Lung (tissue), 12 donors: Measurements from ENCODE around the gene WDR53. TPM values are rescaled to one million over a fixed set of nuclear protein-coding genes. Genes with fewer than 3 reads are reported as not detected.

ENCODE experiments used
- ATAC-seq: fragments of 200-7000 bp; cut with Tn5 transposase; one replicate; pipeline ENCODE4 v1.9.1; 2020; ENCODE audit warnings: moderate number of reproducible peaks; ENCODE audit not compliant: insufficient read depth, low FRiP score
- DNase-seq, 3 donors: peaks; one replicate each; pipeline ENCODE4 v3.0.0-alpha.2; 2013 to 2017
- H3K27ac ChIP-seq, 2 donors: one replicate each; pipeline ENCODE4 v1.5.1; 2013; ENCODE audit warnings: mild to moderate bottlenecking in 2 of 2, moderate library complexity in 2 of 2, control low read depth in 1 of 2, inconsistent platforms in 1 of 2, low read depth in 1 of 2, low read length in 1 of 2
- H3K27me3 ChIP-seq, 3 donors: one replicate each; pipeline ENCODE4 v1.5.1; 2013; ENCODE audit warnings: low read length in 2 of 3; ENCODE audit not compliant: control insufficient read depth in 3 of 3, insufficient read depth in 3 of 3
- H3K36me3 ChIP-seq, 4 donors: one replicate each; pipeline ENCODE4 v1.5.1; 2013; ENCODE audit warnings: low read length in 4 of 4, mild to moderate bottlenecking in 1 of 4, moderate library complexity in 1 of 4; ENCODE audit not compliant: control insufficient read depth in 4 of 4, insufficient read depth in 4 of 4
- H3K4me1 ChIP-seq, 5 donors: one replicate each; pipeline ENCODE4 v1.5.1; 2013; ENCODE audit warnings: low read length in 5 of 5, mild to moderate bottlenecking in 2 of 5, moderate library complexity in 1 of 5; ENCODE audit not compliant: control insufficient read depth in 5 of 5, insufficient read depth in 5 of 5
- H3K4me3 ChIP-seq: one replicate; pipeline ENCODE4 v1.5.1; 2013; ENCODE audit warnings: mild to moderate bottlenecking, control low read depth, moderate library complexity
- H3K9ac ChIP-seq, 2 donors: one replicate each; pipeline ENCODE4 v1.5.1; 2013; ENCODE audit warnings: low read length in 2 of 2, control low read depth in 1 of 2; ENCODE audit not compliant: insufficient read depth in 1 of 2
- H3K9me3 ChIP-seq, 4 donors: one replicate each; pipeline ENCODE4 v1.5.1; 2013; ENCODE audit warnings: low read length in 3 of 4, mild to moderate bottlenecking in 1 of 4, moderate library complexity in 1 of 4; ENCODE audit not compliant: control insufficient read depth in 4 of 4, insufficient read depth in 3 of 4
- WGBS, 2 donors: extraction: QIAGEN DNeasy Blood & Tissue Kit; methylation state at CpG; one replicate each; pipeline ENCODE4 v1.1.7; 2013; 5-methylcytosine and 5-hydroxymethylcytosine counted together
- polyA plus RNA-seq, 2 donors: library from polyadenylated mRNA; stranded (reverse); fragments of 200-250 nt; gene quantifications; one replicate each; pipeline ENCODE4 v1.2.1, GENCODE V29; 2013
- total RNA-seq, 2 donors: library from RNA; depleted of rRNA in 1 of 2; stranded (reverse); fragments of >200 nt in 1 of 2; gene quantifications; one replicate each; pipeline ENCODE4 v1.2.1, GENCODE V29; 2014 to 2021
- TF ChIP-seq, protein P1 (sequence below): IDR thresholded peaks from 2 replicates; pipeline ENCODE4 v1.5.1; 2012; ENCODE audit warnings: mild to moderate bottlenecking; ENCODE audit errors: control extremely low read depth, extremely low read depth
- donor health status: control.
- donor health status: control.
- donor health status: Bipolar disorder and iron deficiency.
- donor health status: healthy.
- donor health status: DM: yes; HTN: yes; CAD: no.

Gene WDR53
- total and polyA plus RNA-seq, 4 donors = 6.3 to 17.4 (median 9.5) TPM

DNA sequence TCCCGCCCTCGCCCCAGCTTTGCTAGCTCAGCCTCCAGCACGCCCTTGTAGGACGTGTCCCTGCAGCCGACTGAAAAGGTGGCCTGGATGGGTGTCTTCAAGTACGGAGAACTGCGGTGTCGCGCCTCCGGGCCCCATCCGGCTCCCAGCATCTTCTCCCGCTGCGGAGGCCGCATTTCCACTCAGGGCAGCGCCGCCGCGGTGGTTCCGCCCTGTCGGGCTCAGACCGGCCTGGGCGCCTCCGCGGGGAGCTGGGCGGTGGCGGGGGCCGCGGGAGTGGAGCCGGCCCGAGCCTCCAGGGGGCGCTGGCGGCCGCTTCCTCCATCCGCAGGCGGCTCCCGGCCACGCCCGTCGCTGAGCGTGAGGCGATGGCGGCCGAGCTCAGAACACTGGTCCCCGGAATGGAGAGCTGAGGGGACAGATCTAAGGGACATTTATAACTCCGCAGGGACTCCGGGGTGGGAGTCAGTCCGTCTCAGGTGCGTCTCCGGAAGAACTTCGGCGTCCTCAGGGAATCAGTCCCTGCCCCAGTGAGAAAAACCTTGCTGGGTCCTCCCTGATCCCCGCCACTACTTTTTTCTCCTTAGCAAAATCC lies 39.6 kb downstream of the WDR53 start:
- ATAC-seq (peak; percentile 98), DNase-seq (peak; percentile 54 to 79 (median 65))
- Histone ChIP-seq H3K4me3 (no peak overlapping the region), H3K9ac (no peak overlapping the region), H3K36me3 (no peaks in the 10 kb centered on the region), H3K9me3 (peaks cover 0 to 5% (median 0%) of the 10 kb centered on the region in 4 donors), H3K4me1 (peaks cover 0 to 5% (median 0%) of the 10 kb centered on the region in 5 donors), H3K27me3 (peaks cover 0 to 2% (median 0%) of the 10 kb centered on the region in 3 donors), H3K27ac (peak overlapping the region in 1 of 2 donors; percentile 55)
- TF ChIP-seq, protein P1, sequence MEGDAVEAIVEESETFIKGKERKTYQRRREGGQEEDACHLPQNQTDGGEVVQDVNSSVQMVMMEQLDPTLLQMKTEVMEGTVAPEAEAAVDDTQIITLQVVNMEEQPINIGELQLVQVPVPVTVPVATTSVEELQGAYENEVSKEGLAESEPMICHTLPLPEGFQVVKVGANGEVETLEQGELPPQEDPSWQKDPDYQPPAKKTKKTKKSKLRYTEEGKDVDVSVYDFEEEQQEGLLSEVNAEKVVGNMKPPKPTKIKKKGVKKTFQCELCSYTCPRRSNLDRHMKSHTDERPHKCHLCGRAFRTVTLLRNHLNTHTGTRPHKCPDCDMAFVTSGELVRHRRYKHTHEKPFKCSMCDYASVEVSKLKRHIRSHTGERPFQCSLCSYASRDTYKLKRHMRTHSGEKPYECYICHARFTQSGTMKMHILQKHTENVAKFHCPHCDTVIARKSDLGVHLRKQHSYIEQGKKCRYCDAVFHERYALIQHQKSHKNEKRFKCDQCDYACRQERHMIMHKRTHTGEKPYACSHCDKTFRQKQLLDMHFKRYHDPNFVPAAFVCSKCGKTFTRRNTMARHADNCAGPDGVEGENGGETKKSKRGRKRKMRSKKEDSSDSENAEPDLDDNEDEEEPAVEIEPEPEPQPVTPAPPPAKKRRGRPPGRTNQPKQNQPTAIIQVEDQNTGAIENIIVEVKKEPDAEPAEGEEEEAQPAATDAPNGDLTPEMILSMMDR = peak; percentile 28
- WGBS, 2 donors = 3 to 5% methylated on average over 48 to 52 of the region's 52 CpGs

DNA sequence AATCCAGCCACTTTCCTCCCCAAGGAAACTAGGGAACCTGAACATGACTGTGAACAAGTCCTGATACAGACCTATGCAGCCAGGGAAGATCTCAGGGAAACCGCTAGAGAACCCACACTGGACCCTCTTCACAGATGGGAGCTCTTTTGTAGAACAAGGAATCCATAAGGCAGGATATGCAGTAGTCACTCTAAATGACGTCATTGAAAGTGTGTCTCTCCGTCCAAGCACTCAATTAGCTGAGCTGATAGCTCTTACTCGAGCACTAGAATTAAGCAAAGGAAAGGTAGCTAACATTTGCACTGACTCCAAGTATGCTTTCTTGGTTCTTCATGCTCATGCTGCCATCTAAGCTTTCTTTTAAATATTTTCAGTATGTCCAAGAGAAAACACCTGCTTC lies 43.2 kb downstream of the WDR53 start:
- Histone ChIP-seq H3K4me3 (no peak overlapping the region), H3K27me3 (no peaks in the 10 kb centered on the region), H3K27ac (no peak overlapping the region), H3K36me3 (no peaks in the 10 kb centered on the region), H3K4me1 (peaks cover 0 to 5% (median 0%) of the 10 kb centered on the region in 5 donors), H3K9ac (no peak overlapping the region), H3K9me3 (peaks cover 0 to 13% (median 5%) of the 10 kb centered on the region in 4 donors)
- TF ChIP-seq, protein P1 = no peak
- ATAC-seq (no peak), DNase-seq (no peak)
- 80 to 83% methylated on average over 4 of the region's 4 CpGs for WGBS, 2 donors

DNA sequence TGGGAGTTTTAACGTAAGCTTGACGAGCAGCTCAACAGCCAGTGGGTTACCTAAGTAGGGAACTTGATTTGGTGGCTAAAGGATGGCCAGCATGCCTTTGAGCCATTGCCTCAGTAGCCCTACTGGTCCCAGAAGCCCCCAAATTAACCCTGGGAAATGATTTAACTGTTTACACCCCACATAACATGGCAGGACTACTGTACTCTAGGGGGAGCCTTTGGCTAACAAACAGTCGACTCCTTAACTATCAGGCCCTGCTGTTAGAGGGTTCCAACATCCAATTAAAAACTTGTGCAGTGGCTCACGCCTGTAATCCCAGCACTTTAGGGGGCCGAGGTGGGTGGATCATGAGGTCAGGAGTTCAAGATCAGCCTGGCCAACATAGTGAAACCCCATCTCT lies 43.8 kb downstream of the WDR53 start:
- H3K9ac ChIP-seq = no peak overlapping the region
- ATAC-seq = no peak
- H3K4me3 ChIP-seq = no peak overlapping the region
- H3K27me3 ChIP-seq = no peaks in the 10 kb centered on the region
- H3K36me3 ChIP-seq = no peaks in the 10 kb centered on the region
- no peak for DNase-seq
- TF ChIP-seq, protein P1 = no peak
- H3K27ac ChIP-seq = no peak overlapping the region
- peaks cover 0 to 5% (median 0%) of the 10 kb centered on the region in 5 donors for H3K4me1 ChIP-seq
- peaks cover 0 to 19% (median 8%) of the 10 kb centered on the region in 4 donors for H3K9me3 ChIP-seq
- WGBS, 2 donors = 61 to 66% methylated on average over 5 of the region's 5 CpGs
